NCI-H2171 (cell line): Measurements from ENCODE around the gene RPE65.
"Not testable (repeated sequence)": the region's sequence is repeated elsewhere in the genome, so short reads cannot be mapped to it uniquely, and the experiment has no call there.

Source experiments
- DNase-seq: peaks from one replicate; lab custom pipeline; 2025; lab: John Stamatoyannopoulos, UW

The RPE65 gene

GRCh38 chr1:68449901-68450300 lies at the start of gene RPE65:
Gene RPE65 (minus strand): TSS chr1:68449954. CDS start chr1:68449905, 49 bp downstream.
- DNase-seq, result peak; percentile 10

DNA sequence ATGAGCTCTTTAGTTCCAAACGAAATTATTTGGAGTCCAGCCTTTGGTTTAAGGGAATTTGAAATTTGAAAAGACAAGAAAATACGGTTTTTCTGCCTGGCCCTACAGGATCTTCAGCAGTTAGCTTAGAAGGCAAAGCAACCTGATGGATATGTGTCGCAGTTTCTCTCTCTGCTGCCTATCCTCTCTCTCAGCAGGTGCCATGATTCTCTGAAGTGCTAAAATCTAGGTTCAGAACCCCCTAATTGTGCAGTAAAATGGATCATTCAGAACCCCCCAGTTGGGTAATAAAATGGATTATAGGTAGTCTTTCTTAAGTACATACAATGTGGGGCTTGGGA lies 47.6 kb upstream of the RPE65 start:
- no peak for DNase-seq

DNA sequence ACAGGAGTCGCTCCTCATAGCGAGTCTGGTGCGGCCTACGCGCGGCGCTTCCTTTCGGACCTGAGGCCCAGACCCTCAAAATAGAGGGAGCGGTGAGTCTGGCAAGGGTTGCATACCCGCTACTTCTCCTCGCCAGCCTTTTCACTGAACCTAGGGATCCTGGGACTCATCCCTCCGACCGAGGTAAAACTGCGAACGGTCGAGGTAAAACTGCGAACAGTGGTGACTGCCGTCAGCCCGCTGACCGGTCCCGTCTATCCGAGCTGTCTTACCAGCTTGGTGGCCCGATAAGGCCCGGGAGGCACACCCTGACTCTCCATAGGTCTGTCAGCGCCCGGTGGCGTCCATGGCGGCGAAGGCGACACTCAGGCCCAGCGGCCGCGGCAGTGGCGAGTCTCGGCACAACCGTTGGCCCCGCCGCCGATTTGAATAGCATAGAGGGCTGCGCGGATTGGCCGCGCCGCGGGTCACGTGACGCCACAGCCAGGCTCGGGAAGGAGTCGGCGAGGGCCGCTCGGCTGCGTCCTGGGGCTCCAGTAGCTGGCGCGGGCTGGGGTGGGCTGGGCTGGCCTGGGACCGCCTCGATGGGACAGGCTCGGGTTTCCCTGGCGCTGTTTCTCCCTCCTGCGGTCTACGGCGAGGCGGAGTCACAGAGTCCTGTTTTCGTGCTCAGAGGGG lies 47.1 kb upstream of the RPE65 start, which contains the start of gene DEPDC1:
Gene DEPDC1, minus strand, starts transcription at position 403 of the 678 bp plus-strand sequence. Its CDS starts 83 bp downstream, at position 320.
- DNase-seq, result peak; percentile 92

DNA sequence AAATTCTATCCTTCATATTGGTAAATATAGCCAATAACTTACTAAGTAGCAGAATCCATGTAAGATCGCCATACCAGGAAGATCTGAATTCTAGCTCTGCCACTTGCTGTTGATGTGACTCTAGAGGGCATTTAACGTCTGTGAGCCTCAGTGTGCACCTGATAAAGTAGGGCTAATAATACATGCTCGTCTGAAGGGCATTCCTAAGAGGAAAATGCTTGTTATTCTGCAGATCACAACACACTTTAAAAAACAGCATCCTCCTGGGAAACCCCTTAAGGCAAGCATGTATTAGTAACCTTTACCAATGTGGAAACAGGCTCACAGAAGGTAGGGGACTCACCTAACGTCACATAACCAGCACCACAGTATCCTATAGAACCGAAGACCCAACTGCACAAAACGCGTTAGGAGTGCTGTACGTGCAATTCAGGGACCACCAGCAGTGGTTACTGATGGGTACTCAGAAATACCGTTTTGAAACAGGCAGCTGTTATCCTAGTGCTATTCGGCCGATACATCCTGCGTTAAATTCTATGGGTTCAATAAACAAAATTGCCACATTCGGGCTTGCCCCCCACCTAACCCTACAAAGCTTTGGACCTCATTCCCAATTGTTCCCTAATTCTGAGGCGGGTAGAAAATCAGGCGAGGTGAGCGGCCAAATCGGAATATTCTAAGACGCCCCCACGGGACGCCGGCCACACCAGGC lies 46.4 kb upstream of the RPE65 start:
- peak; percentile 6 for DNase-seq

GRCh38 chr1:68495532-68495931 lies 45.8 kb upstream of the RPE65 start:
- DNase-seq, result no peak

DNA sequence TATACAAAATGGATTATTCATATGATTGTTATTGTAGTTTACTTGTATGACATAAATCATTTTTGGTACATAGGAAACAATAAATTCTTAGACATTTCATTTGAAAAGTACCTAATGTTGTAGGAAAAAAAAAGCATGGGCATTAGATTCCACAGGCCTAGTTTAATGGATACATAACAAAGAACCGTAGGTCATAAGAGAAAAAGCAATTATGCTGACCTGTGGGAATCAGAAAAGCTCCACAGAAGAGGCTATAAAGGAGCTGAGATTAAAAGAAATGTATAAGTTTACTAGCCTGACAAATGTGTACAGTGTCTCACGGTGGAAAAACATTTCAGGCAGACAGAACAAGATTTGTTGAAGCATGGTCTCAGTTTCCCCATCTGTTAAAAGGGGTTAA lies 43.4 kb upstream of the RPE65 start:
- DNase-seq, result no peak

DNA sequence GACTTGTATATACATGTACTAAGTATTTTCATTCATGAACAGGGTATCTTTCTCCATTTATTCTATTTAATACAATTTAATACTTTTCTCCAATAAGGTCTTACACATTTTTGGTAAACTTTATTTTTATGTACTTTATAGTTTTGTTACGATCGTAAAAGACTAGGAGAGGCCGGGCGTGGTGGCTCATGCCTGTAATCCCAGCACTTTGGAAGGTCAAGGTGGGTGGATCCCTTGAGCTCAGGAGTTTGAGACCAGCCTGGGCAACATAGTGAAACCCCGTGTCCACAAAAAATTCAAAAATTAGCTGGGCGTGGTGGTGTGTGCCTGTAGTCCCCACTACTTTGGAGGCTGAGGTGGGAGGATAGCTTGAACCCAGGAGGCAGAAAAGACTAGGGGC lies 42.5 kb upstream of the RPE65 start:
- DNase-seq, result not testable (repeated sequence)

DNA sequence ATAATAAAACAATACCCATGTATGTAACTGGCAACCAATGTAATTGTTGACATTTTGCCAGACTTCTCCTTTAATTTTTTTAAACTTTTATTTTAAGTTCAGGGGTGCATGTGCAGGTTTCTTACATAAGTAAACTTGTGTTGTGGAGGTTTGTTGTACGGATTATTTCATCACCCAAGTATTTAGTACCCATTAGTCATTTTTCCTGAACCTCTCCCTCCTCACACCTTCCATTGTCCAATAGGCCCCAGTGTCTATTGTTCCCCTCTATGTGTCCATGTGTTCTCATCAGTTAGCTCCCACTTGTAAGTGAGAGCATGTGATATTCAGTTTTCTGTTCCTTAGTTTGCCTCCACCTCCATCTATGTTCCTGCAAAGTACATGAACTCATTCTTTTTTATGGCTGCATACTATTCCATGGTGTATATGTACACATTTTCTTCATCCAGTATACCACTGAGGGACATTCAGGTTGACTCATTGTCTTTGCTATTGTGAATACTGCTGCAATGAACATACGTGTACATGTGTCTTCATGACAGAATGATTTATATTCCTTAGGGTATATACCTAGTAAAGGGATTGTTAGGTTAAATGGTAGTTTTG lies 40.4 kb upstream of the RPE65 start:
- no peak for DNase-seq

GRCh38 chr1:68485431-68486022 lies 35.8 kb upstream of the RPE65 start:
- no peak for DNase-seq

- DNase-seq, result no peak
Observed at GRCh38 chr1:68484618-68485017, 34.9 kb upstream of the RPE65 start.

DNA sequence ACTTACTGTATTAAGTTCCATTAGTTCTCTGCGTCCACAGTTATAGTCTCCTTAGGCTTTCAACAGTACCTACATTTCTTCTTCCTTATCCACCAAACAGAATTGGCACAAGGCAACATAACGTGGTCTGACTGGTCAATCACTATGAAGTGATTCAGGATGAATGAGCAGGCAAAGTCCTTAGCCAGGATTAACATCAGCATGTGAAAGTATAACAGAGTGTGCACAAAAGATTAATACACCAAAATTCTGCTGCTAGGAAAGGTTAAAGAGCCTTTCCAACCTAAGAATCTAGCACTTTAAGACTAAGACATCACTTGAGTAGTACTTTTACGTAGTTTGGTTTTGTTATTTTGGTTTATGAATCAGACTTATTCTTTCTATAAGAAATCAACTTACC lies 31.3 kb upstream of the RPE65 start:
- no peak for DNase-seq

DNA sequence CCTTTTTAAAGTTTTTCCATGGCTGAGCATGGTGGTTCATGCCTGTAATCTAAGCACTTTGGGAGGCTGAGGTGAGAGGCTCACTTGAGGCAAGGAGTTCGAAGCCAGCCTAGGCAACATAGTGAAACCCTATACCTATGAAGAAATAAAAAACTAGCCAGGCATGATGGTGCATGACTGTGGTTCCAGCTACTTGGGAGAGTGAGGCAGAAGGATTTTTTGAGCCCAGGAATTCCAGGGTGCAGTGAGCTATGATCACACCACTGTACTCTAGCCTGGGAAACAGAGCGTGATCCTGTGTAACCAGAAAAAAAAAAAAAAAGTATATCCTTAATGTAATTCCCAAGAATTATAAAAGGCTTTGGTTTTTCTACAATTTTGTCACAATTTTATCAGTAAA lies 29.7 kb upstream of the RPE65 start:
- no peak for DNase-seq

- no peak for DNase-seq
Observed at GRCh38 chr1:68478662-68479061, 28.9 kb upstream of the RPE65 start.

DNA sequence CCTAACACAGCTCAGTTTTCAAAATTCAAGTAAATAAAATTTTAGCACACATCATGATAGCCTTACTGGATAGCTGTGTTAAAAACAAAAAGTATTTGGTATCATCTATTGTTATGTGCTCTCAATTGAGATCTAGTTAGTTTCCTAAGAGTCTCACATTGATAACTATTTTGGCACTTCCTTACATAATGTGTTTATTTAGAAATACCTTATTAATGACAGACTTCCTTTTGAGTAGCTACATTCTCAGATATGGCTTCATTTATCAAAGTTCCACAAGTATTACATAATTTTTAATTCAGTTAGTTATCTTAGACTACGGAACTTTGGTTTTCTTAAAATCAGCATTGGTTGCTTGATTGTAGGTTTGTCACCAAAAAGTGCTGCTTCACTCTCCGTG lies 26.9 kb upstream of the RPE65 start:
- not testable (repeated sequence) for DNase-seq

- no peak for DNase-seq
Observed at GRCh38 chr1:68473060-68473459, 23.3 kb upstream of the RPE65 start.

DNA sequence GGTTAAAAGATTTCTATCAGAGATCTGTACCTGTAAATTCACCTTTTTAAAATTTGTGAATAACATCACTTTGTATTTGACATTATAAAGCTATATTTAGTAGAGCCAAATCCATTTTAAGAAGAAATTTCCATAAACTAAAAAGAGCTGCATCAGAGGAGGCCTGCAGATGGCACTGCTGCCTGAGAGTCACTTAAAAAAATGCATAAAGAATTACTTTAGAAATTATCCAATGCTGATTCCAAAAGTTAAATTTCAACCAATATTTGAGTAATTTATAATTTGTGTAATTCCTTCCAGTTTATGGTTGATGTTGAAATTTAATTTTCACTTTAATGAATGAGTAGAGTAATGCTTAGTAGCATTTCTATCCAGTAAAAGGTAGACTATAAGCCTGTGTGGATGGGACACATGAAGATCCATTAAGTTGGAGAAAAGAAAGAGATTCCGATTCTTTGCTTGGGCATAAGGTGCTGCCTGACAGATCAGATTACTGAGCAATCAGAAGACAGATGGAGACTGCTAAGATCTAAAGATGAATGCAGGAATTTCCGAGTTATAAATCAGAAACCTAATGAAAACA lies 20.7 kb upstream of the RPE65 start:
- DNase-seq, result peak; percentile 13

GRCh38 chr1:68464891-68465290 lies 15.1 kb upstream of the RPE65 start:
- no peak for DNase-seq

DNA sequence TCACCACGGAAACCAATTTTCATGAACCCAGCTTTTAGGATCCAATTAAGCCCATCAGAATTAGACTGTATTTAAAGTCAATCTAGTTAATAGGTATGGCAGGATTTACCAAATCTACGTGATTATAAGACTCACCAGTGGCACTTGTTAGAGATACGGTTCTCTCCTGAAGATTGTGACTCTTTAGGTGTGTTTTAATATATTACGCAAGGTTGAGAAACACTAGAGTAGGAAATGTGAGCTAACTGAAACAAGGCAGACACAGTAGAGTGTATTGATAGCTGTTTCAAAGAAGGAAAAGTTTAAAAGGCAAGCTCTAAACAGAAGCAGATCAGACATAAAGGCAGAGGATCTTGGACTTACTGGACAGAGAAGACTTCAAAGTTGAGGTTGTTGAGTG lies 11.2 kb upstream of the RPE65 start:
- DNase-seq, result no peak

GRCh38 chr1:68459796-68460195 lies 10.0 kb upstream of the RPE65 start:
- DNase-seq, result no peak

DNA sequence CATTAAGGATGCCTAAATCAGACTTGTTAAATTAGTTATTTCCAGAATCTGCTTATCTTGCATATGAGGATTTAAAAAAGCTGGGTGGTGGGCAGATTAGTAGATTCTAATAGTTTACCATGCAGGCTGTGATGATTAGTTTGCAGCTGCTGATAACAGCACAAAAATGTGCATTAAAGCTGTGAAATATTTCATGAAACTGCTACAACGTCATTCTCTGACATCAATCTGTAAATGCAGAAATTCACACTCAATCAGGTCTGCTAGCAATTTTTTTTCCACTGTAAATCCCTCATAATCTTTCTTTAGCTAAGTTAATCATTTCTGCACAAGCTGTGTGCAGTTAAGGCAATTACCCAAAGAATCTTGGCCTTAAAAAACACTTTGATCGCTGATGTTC lies 9.3 kb upstream of the RPE65 start:
- DNase-seq, result no peak

DNA sequence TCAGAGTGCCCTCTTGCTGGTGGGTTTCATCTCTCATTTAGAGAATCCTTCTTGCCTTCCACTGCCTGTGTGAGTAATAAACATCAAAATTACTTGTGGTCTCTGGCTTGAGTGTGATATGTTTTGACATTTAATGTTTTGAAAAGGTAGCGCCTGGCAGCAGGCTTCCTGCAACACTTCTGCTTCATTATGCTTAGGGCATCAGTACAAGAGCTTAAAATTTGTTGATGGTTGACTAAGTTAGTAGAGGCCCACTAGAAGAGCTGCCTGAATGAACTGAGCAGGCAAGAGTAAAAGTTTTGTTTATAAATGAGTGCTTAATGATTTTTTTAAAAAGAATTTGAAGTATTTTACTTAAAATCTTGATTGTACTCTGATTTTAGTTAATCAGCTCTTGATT lies 6.4 kb upstream of the RPE65 start:
- no peak for DNase-seq

- no peak for DNase-seq
Observed at GRCh38 chr1:68454534-68454933, 4.8 kb upstream of the RPE65 start.
